Liver (tissue), 9 donors: ENCODE results near the gene IGF2R. TPM values are rescaled to one million over a fixed set of nuclear protein-coding genes. Genes with fewer than 3 reads are reported as not detected.

Source experiments
- DNase-seq: peaks from one replicate; pipeline ENCODE4 v3.0.0-alpha.2; 2017; ENCODE audit warnings: low spot score
- H3K27ac ChIP-seq, 2 donors: one replicate each; pipeline ENCODE4 v1.7.0; 2013; ENCODE audit warnings: inconsistent platforms in 2 of 2, low read length in 2 of 2, control low read depth in 1 of 2, low read depth in 1 of 2, mild to moderate bottlenecking in 1 of 2
- H3K27me3 ChIP-seq, 4 donors: one replicate each; pipeline versions ENCODE4 v1.6.1 to v1.7.0; 2013; ENCODE audit warnings: low read length in 3 of 4, inconsistent platforms in 1 of 4, mild to moderate bottlenecking in 1 of 4, moderate library complexity in 1 of 4; ENCODE audit not compliant: control insufficient read depth in 4 of 4, insufficient read depth in 4 of 4
- H3K36me3 ChIP-seq, 4 donors: one replicate each; pipeline versions ENCODE4 v1.6.1 to v1.7.0; 2013; ENCODE audit warnings: low read length in 3 of 4, mild to moderate bottlenecking in 3 of 4, low read depth in 1 of 4, moderate library complexity in 1 of 4; ENCODE audit not compliant: control insufficient read depth in 4 of 4, insufficient read depth in 3 of 4
- H3K4me1 ChIP-seq, 4 donors: one replicate each; pipeline versions ENCODE4 v1.6.1 to v1.7.0; 2013; ENCODE audit warnings: low read length in 3 of 4, mild to moderate bottlenecking in 3 of 4, moderate library complexity in 1 of 4; ENCODE audit not compliant: control insufficient read depth in 4 of 4, insufficient read depth in 4 of 4
- H3K4me3 ChIP-seq, 3 donors: one replicate each; pipeline versions ENCODE4 v1.6.1 to v1.7.0; 2013; ENCODE audit warnings: low read length in 3 of 3, control low read depth in 1 of 3, low read depth in 1 of 3, mild to moderate bottlenecking in 1 of 3
- H3K9ac ChIP-seq, 2 donors: one replicate each; pipeline ENCODE4 v1.7.0; 2013; ENCODE audit warnings: low read length in 2 of 2, mild to moderate bottlenecking in 2 of 2, moderate library complexity in 2 of 2, control low read depth in 1 of 2, low read depth in 1 of 2
- H3K9me3 ChIP-seq, 4 donors: one replicate each; pipeline versions ENCODE4 v1.6.1 to v1.7.0; 2013; ENCODE audit warnings: low read length in 3 of 4; ENCODE audit not compliant: control insufficient read depth in 4 of 4
- CTCF ChIP-seq: fragments of 150-350 bp; IDR thresholded peaks from 2 replicates; pipeline ENCODE4 v1.5.1; 2017; ENCODE audit warnings: improper control_type of control experiment, low read depth, low read length; ENCODE audit not compliant: missing input control
- EGR1 ChIP-seq, 2 donors: IDR thresholded peaks; 2 replicates each; pipeline ENCODE4 v1.6.1; 2016 to 2018; ENCODE audit warnings: antibody characterized with exemption in 2 of 2, low read depth in 2 of 2
- FOXA1 ChIP-seq: IDR thresholded peaks from 2 replicates; pipeline ENCODE4 v1.6.1; 2016; ENCODE audit warnings: antibody characterized with exemption
- FOXA2 ChIP-seq: IDR thresholded peaks from 2 replicates; pipeline ENCODE4 v1.6.1; 2016; ENCODE audit warnings: antibody characterized with exemption
- GABPA ChIP-seq, 2 donors: IDR thresholded peaks in 1 of 2; conservative IDR thresholded peaks in 1 of 2; 2 replicates each; pipeline ENCODE4 v1.6.1; 2016; ENCODE audit warnings: antibody characterized with exemption in 2 of 2, mild to moderate bottlenecking in 1 of 2, moderate library complexity in 1 of 2
- HNF4A ChIP-seq, 2 donors: conservative IDR thresholded peaks; 2 replicates each; pipeline ENCODE4 v1.6.1; 2016; ENCODE audit warnings: antibody characterized with exemption in 2 of 2, mild to moderate bottlenecking in 2 of 2
- HNF4G ChIP-seq: IDR thresholded peaks from 2 replicates; pipeline ENCODE4 v1.6.1; 2016; ENCODE audit warnings: antibody characterized with exemption
- JUND ChIP-seq, 2 donors: IDR thresholded peaks; 2 replicates each; pipeline ENCODE4 v1.6.1; 2016; ENCODE audit warnings: antibody characterized with exemption in 2 of 2
- MAX ChIP-seq: IDR thresholded peaks from 2 replicates; pipeline ENCODE4 v1.6.1; 2016; ENCODE audit warnings: antibody characterized with exemption
- NR2F2 ChIP-seq: IDR thresholded peaks from 2 replicates; pipeline ENCODE4 v1.6.1; 2016; ENCODE audit warnings: antibody characterized with exemption
- RAD21 ChIP-seq, 2 donors: IDR thresholded peaks; 2 replicates each; pipeline ENCODE4 v1.6.1; 2016; ENCODE audit warnings: antibody characterized with exemption in 2 of 2, mild to moderate bottlenecking in 2 of 2
- REST ChIP-seq: IDR thresholded peaks from 2 replicates; pipeline ENCODE4 v1.6.1; 2016; ENCODE audit warnings: antibody characterized with exemption, mild to moderate bottlenecking
- RXRA ChIP-seq, 2 donors: IDR thresholded peaks; 2 replicates each; pipeline ENCODE4 v1.6.1; 2017 to 2018; ENCODE audit warnings: antibody characterized with exemption in 2 of 2, mild to moderate bottlenecking in 1 of 2
- SP1 ChIP-seq: IDR thresholded peaks from 2 replicates; pipeline ENCODE4 v1.6.1; 2018; ENCODE audit warnings: antibody characterized with exemption, mild to moderate bottlenecking
- TAF1 ChIP-seq: conservative IDR thresholded peaks from 2 replicates; pipeline ENCODE4 v1.6.1; 2016; ENCODE audit warnings: antibody characterized with exemption, mild to moderate bottlenecking
- YY1 ChIP-seq: IDR thresholded peaks from 2 replicates; pipeline ENCODE4 v1.6.1; 2016; ENCODE audit warnings: antibody characterized with exemption, mild to moderate bottlenecking
- ZBTB33 ChIP-seq: IDR thresholded peaks from 2 replicates; pipeline ENCODE4 v1.6.1; 2016; ENCODE audit warnings: antibody characterized with exemption
- WGBS: extraction: QIAGEN DNeasy Blood & Tissue Kit; methylation state at CpG from one replicate; pipeline ENCODE4 v1.1.7; 2013; 5-methylcytosine and 5-hydroxymethylcytosine counted together
- polyA plus RNA-seq, 2 donors: library from polyadenylated mRNA; stranded (reverse) in 1 of 2; unstranded in 1 of 2; fragments of 200-250 nt in 1 of 2; fragments of >200 nt in 1 of 2; fragmentation: Nextera tagmentation in 1 of 2; extraction: Ambion mirVana in 1 of 2; gene quantifications; one replicate each; pipeline versions ENCODE4 v1.2.1 to v1.2.3, GENCODE V29; 2013 to 2015
- total RNA-seq, 2 donors: library from RNA; depleted of rRNA; stranded (reverse); fragments of >200 nt; gene quantifications; one replicate each; pipeline ENCODE4 v1.2.3, GENCODE V29; 2014
- TF ChIP-seq, protein P1 (sequence below): IDR thresholded peaks from 2 replicates; pipeline ENCODE4 v1.6.1; 2016; ENCODE audit warnings: antibody characterized with exemption
- donor health status: healthy.
- donor health status: healthy.
- donor health status: healthy.
- donor health status: healthy.
- donor health status: healthy.

The IGF2R gene
- total and polyA plus RNA-seq, 4 donors: 16.6 to 84.9 (median 45.7) TPM

DNA sequence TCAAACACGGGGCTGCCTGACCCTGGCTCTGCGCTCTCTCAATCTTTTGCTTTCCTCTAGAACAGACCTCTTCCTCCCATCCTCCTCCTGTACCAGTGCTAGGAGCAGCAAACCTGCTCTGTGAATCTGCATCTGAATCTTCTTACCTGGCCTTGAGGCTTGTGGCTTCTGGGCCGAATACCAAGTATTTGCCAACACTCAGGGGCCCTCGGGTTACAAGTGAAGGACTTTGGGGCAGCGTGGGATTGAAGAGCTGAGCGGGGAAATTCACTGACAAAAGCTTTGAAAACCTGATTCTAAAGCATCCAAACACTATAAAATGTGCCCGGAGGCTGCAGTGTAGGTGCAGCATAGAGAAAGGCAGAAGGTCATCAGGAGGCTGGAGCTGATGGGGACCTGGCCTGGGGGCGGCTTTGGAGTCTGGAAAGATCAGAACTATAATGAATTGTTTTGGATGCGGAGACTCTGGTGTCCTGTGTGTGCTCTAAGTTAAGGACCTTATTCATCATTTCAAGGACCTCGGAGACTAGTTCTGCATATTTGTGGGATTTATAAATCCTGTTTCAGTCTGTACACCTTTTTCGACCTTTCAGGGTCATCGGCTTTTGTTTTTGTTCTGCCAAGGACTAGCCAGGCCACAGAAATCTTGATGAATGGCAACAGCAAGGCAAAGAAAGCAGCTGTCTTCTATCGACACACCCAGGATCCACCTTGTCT lies 16.4 kb upstream of the IGF2R start (continued):
- TF ChIP-seq REST: no peak

GRCh38 chr6:159953091-159953601 lies 15.7 kb upstream of the IGF2R start:
- TF ChIP-seq CTCF (no peak), FOXA2 (no peak), ZBTB33 (no peak), REST (no peak), RXRA (IDR thresholded peaks at IDR 0.05) (peak; percentile 11 to 23), RAD21 (IDR thresholded peaks at IDR 0.05) (peak in 1 of 2 donors; percentile 5), HNF4G (no peak), YY1 (no peak), JUND (IDR thresholded peaks at IDR 0.05) (no peak), NR2F2 (peak; percentile 72), SP1 (peak; percentile 25), EGR1 (IDR thresholded peaks at IDR 0.05; ENCODE audit: low read depth in 2 of 2) (no peak), HNF4A (conservative IDR thresholded peaks at IDR 0.05) (no peak), TAF1 (no peak), FOXA1 (no peak), MAX (no peak), GABPA (IDR thresholded peaks at IDR 0.05 in 1 of 2, conservative IDR thresholded peaks at IDR 0.05 in 1 of 2) (no peak)
- TF ChIP-seq, protein P1, sequence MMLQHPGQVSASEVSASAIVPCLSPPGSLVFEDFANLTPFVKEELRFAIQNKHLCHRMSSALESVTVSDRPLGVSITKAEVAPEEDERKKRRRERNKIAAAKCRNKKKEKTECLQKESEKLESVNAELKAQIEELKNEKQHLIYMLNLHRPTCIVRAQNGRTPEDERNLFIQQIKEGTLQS: no peak
- Histone ChIP-seq H3K4me1 (no peaks in the 10 kb centered on the region), H3K27ac (peak overlapping the region in 1 of 2 donors; percentile 32), H3K4me3 (no peak overlapping the region), H3K9ac (no peak overlapping the region), H3K27me3 (no peaks in the 10 kb centered on the region), H3K9me3 (no peaks in the 10 kb centered on the region), H3K36me3 (no peaks in the 10 kb centered on the region)
- 53% methylated on average over 9 of the region's 9 CpGs for WGBS
- no peak for DNase-seq
